Neural cell (in vitro differentiated cells): ENCODE measurements around the gene EPHX1.

Experiments
- CTCF ChIP-seq: fragments of 450-650 bp; IDR thresholded peaks from 2 replicates; pipeline ENCODE4 v1.5.1; 2014; ENCODE audit warnings: antibody characterized with exemption, mild to moderate bottlenecking, moderate library complexity; ENCODE audit not compliant: poor library complexity, severe bottlenecking
- EP300 ChIP-seq: fragments of 450-650 bp; conservative IDR thresholded peaks from 2 replicates; pipeline ENCODE4 v1.6.1; 2014; ENCODE audit warnings: antibody characterized with exemption, mild to moderate bottlenecking, moderate library complexity; ENCODE audit not compliant: poor library complexity, severe bottlenecking
- EZH2 ChIP-seq: fragments of 200-600, 300-800 bp; shearing (Covaris generic), sonication (generic); IDR thresholded peaks from 2 replicates; pipeline ENCODE4 v1.6.1; 2014; ENCODE audit warnings: antibody characterized with exemption, low read length, borderline replicate concordance, mild to moderate bottlenecking; ENCODE audit not compliant: insufficient read depth, poor library complexity, severe bottlenecking
- MXI1 ChIP-seq: fragments of 450-650 bp; conservative IDR thresholded peaks from 2 replicates; pipeline ENCODE4 v1.6.1; 2014; ENCODE audit warnings: antibody characterized with exemption, mild to moderate bottlenecking; ENCODE audit not compliant: poor library complexity, severe bottlenecking
- POLR2AphosphoS5 ChIP-seq: IDR thresholded peaks from 2 replicates; pipeline ENCODE4 v1.6.1; 2012
- RAD21 ChIP-seq: fragments of 450-650 bp; conservative IDR thresholded peaks from 2 replicates; pipeline ENCODE4 v1.6.1; 2014; ENCODE audit warnings: antibody characterized with exemption, mild to moderate bottlenecking, moderate library complexity
- TAF1 ChIP-seq: IDR thresholded peaks from 2 replicates; pipeline ENCODE4 v1.6.1; 2012; ENCODE audit warnings: low read depth
- TF ChIP-seq, protein P1 (sequence below): IDR thresholded peaks from 2 replicates; pipeline ENCODE4 v1.6.1; 2012; ENCODE audit warnings: borderline replicate concordance

GRCh38 chr1:225888289-225888897 is 78.5 kb downstream of the EPHX1 start:
- no peak for TF ChIP-seq CTCF
- TF ChIP-seq MXI1 = no peak
- no peak for TF ChIP-seq EP300
- TF ChIP-seq POLR2AphosphoS5 = no peak
- TF ChIP-seq TAF1 = no peak
- no peak for TF ChIP-seq RAD21
- no peak for TF ChIP-seq EZH2
- TF ChIP-seq, protein P1, sequence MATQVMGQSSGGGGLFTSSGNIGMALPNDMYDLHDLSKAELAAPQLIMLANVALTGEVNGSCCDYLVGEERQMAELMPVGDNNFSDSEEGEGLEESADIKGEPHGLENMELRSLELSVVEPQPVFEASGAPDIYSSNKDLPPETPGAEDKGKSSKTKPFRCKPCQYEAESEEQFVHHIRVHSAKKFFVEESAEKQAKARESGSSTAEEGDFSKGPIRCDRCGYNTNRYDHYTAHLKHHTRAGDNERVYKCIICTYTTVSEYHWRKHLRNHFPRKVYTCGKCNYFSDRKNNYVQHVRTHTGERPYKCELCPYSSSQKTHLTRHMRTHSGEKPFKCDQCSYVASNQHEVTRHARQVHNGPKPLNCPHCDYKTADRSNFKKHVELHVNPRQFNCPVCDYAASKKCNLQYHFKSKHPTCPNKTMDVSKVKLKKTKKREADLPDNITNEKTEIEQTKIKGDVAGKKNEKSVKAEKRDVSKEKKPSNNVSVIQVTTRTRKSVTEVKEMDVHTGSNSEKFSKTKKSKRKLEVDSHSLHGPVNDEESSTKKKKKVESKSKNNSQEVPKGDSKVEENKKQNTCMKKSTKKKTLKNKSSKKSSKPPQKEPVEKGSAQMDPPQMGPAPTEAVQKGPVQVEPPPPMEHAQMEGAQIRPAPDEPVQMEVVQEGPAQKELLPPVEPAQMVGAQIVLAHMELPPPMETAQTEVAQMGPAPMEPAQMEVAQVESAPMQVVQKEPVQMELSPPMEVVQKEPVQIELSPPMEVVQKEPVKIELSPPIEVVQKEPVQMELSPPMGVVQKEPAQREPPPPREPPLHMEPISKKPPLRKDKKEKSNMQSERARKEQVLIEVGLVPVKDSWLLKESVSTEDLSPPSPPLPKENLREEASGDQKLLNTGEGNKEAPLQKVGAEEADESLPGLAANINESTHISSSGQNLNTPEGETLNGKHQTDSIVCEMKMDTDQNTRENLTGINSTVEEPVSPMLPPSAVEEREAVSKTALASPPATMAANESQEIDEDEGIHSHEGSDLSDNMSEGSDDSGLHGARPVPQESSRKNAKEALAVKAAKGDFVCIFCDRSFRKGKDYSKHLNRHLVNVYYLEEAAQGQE = no peak
